Neutrophil (primary cell): ENCODE measurements around the gene GCH1.

Experiments
- H3K27ac ChIP-seq: fragments of 200-600 bp; sonication (generic); 2 replicates; pipeline ENCODE4 v1.5.1; 2016; ENCODE audit warnings: mild to moderate bottlenecking, moderate library complexity
- H3K27me3 ChIP-seq: fragments of 200-600 bp; sonication (generic); 2 replicates; pipeline ENCODE4 v1.6.0; 2016; ENCODE audit warnings: mild to moderate bottlenecking
- H3K36me3 ChIP-seq: fragments of 200-600 bp; sonication (generic); 2 replicates; pipeline ENCODE4 v1.5.1; 2017
- H3K4me1 ChIP-seq, 2 experiments: fragments of 200-600 bp in 1 of 2; sonication (generic) in 1 of 2; 1 replicate in 1 of 2; 2 replicates in 1 of 2; pipeline versions ENCODE4 v1.5.1 to v1.6.1; 2013 to 2016; ENCODE audit warnings: low read depth in 1 of 2, low read length in 1 of 2, mild to moderate bottlenecking in 1 of 2, moderate library complexity in 1 of 2; ENCODE audit not compliant: control insufficient read depth in 1 of 2, insufficient read depth in 1 of 2
- H3K4me3 ChIP-seq, 2 experiments: fragments of 200-600 bp in 1 of 2; sonication (generic) in 1 of 2; 1 replicate in 1 of 2; 2 replicates in 1 of 2; pipeline ENCODE4 v1.5.1; 2013 to 2016; ENCODE audit warnings: low read depth in 1 of 2, low read length in 1 of 2, mild to moderate bottlenecking in 1 of 2, moderate library complexity in 1 of 2
- H3K9me3 ChIP-seq: fragments of 200-600 bp; sonication (generic); 2 replicates; pipeline ENCODE4 v1.5.1; 2016
- CTCF ChIP-seq: fragments of 200-600 bp; sonication (generic); IDR thresholded peaks from 2 replicates; pipeline ENCODE4 v1.5.1; 2016; ENCODE audit warnings: antibody characterized with exemption

GCH1 gene

GRCh38 chr14:54902521-54903420 is at the start of gene GCH1:
TSS of gene GCH1 (minus strand) at chr14:54902826. CDS start at chr14:54902663, 163 bp downstream.
- H3K9me3 ChIP-seq: no peaks in the 10 kb centered on the region
- peak; percentile 32 for TF ChIP-seq CTCF
- peaks cover 6% of the 10 kb centered on the region for H3K27me3 ChIP-seq
- peaks cover 20 to 25% of the 10 kb centered on the region in 2 experiments for H3K4me1 ChIP-seq
- peak within 1 kb of the TSS; percentile 80 for H3K27ac ChIP-seq
- no peaks in the 10 kb centered on the region for H3K36me3 ChIP-seq
- H3K4me3 ChIP-seq: peak within 1 kb of the TSS; percentile 87 to 93

- Histone ChIP-seq H3K27me3 (no peaks in the 10 kb centered on the region), H3K4me3 (no peak overlapping the region), H3K36me3 (peaks cover 5% of the 10 kb centered on the region), H3K27ac (no peak overlapping the region), H3K9me3 (no peaks in the 10 kb centered on the region), H3K4me1 (no peaks in the 10 kb centered on the region)
- TF ChIP-seq CTCF: no peak
Measured at GRCh38 chr14:54947230-54947629, 44.6 kb upstream of the GCH1 start.

GRCh38 chr14:54946500-54946899 is 43.9 kb upstream of the GCH1 start:
- TF ChIP-seq CTCF: no peak
- H3K27me3 ChIP-seq: no peaks in the 10 kb centered on the region
- H3K4me3 ChIP-seq: no peak overlapping the region
- peaks cover 5% of the 10 kb centered on the region for H3K36me3 ChIP-seq
- no peaks in the 10 kb centered on the region for H3K9me3 ChIP-seq
- H3K4me1 ChIP-seq: no peaks in the 10 kb centered on the region
- H3K27ac ChIP-seq: no peak overlapping the region

- no peaks in the 10 kb centered on the region for H3K4me1 ChIP-seq
- H3K27ac ChIP-seq: no peak overlapping the region
- peaks cover 5% of the 10 kb centered on the region for H3K36me3 ChIP-seq
- no peak overlapping the region for H3K4me3 ChIP-seq
- no peaks in the 10 kb centered on the region for H3K27me3 ChIP-seq
- TF ChIP-seq CTCF: no peak
- no peaks in the 10 kb centered on the region for H3K9me3 ChIP-seq
Measured at GRCh38 chr14:54944737-54945391, 42.2 kb upstream of the GCH1 start.

GRCh38 chr14:54942913-54943312 is 40.3 kb upstream of the GCH1 start:
- Histone ChIP-seq H3K4me1 (no peaks in the 10 kb centered on the region), H3K4me3 (no peak overlapping the region), H3K27me3 (no peaks in the 10 kb centered on the region), H3K27ac (no peak overlapping the region), H3K9me3 (no peaks in the 10 kb centered on the region), H3K36me3 (peaks cover 5% of the 10 kb centered on the region)
- TF ChIP-seq CTCF: no peak
